BJ (cell line): ENCODE data around the gene ZFP1. TPM values are rescaled to one million over a fixed set of nuclear protein-coding genes. Genes with fewer than 3 reads are reported as not detected.
"Not testable (repeated sequence)": the region's sequence is repeated elsewhere in the genome, so short reads cannot be mapped to it uniquely, and the experiment has no call there.

Experiments used
- CTCF ChIA-PET: fragments of 350-600 bp; formaldehyde crosslinking; extraction: SDS; loops from one replicate; lab custom pipeline; 2021; ENCODE audit warnings: antibody characterized with exemption, inconsistent platforms; lab: Yijun Ruan, JAX
- POLR2A ChIA-PET: fragments of 300-600 bp; sonication (Branson Sonifier 250); formaldehyde crosslinking; extraction: SDS; loops from one replicate; lab custom pipeline; 2021; ENCODE audit warnings: antibody characterized with exemption; lab: Charles Lee
- DNase-seq: peaks from one replicate; pipeline ENCODE4 v3.0.0-alpha.2; 2011; ENCODE audit warnings: low read depth
- H3K27me3 ChIP-seq: 2 replicates; pipeline ENCODE4 v1.6.0; 2011; ENCODE audit warnings: low read length; ENCODE audit not compliant: control insufficient read depth, insufficient read depth
- H3K36me3 ChIP-seq: 2 replicates; pipeline ENCODE4 v1.5.1; 2011; ENCODE audit warnings: low read length; ENCODE audit not compliant: control insufficient read depth, insufficient read depth
- H3K4me3 ChIP-seq: 2 replicates; pipeline ENCODE4 v1.5.1; 2011; ENCODE audit warnings: low read depth, mild to moderate bottlenecking, control low read depth, low read length
- CTCF ChIP-seq: IDR thresholded peaks from 2 replicates; pipeline ENCODE4 v1.5.1; 2011; ENCODE audit warnings: low read depth, mild to moderate bottlenecking, control low read depth, inconsistent platforms, low read length, moderate library complexity; ENCODE audit not compliant: insufficient read depth
- polyA plus RNA-seq: library from polyadenylated mRNA; depleted of rRNA; stranded (reverse); fragments of >200 nt; gene quantifications from 2 replicates; pipeline ENCODE4 v1.2.3, GENCODE V29; 2011

Gene ZFP1
- polyA plus RNA-seq, 1 experiment: 3.4 TPM

- Histone ChIP-seq H3K36me3 (no peaks in the 10 kb centered on the region), H3K27me3 (no peaks in the 10 kb centered on the region), H3K4me3 (no peak overlapping the region)
- CTCF ChIA-PET: interaction anchor here (0.8 kb wide), 1 partner anchor 26 kb away, joined by 4 read pairs; no protein-coding TSS in a partner anchor
- no peak for DNase-seq
- TF ChIP-seq CTCF: no peak
- POLR2A ChIA-PET: no interaction called here
Measured at GRCh38 chr16:75207831-75208230, 59.5 kb downstream of the ZFP1 start.

GRCh38 chr16:75208242-75208825 lies 60.0 kb downstream of the ZFP1 start:
- CTCF ChIA-PET: interaction anchor here (1.0 kb wide), 1 partner anchor 10 kb away, joined by 4 read pairs; no protein-coding TSS in a partner anchor
- H3K36me3 ChIP-seq: no peaks in the 10 kb centered on the region
- TF ChIP-seq CTCF: no peak
- no peak for DNase-seq
- no peaks in the 10 kb centered on the region for H3K27me3 ChIP-seq
- H3K4me3 ChIP-seq: no peak overlapping the region
- POLR2A ChIA-PET: no interaction called here

GRCh38 chr16:75208861-75209505 lies 60.7 kb downstream of the ZFP1 start:
- ChIA-PET CTCF (interaction anchor here (1.0 to 2.8 kb wide), 2 partner anchors 10 to 25 kb away, joined by 4 to 11 read pairs; no protein-coding TSS in a partner anchor), POLR2A (no interaction called here)
- TF ChIP-seq CTCF: no peak
- DNase-seq: no peak
- no peaks in the 10 kb centered on the region for H3K36me3 ChIP-seq
- H3K4me3 ChIP-seq: no peak overlapping the region
- no peaks in the 10 kb centered on the region for H3K27me3 ChIP-seq

GRCh38 chr16:75209514-75209913 lies 61.2 kb downstream of the ZFP1 start:
- POLR2A ChIA-PET: not testable (repeated sequence)
- CTCF ChIA-PET: interaction anchor here (2.8 kb wide), 1 partner anchor 24 kb away, joined by 11 read pairs; no protein-coding TSS in a partner anchor

GRCh38 chr16:75209944-75210343 lies 61.6 kb downstream of the ZFP1 start:
- CTCF ChIA-PET: interaction anchor here (2.8 kb wide), 1 partner anchor 24 kb away, joined by 11 read pairs; no protein-coding TSS in a partner anchor
- no peak for TF ChIP-seq CTCF
- no peak overlapping the region for H3K4me3 ChIP-seq
- no peak for DNase-seq
- POLR2A ChIA-PET: no interaction called here
- no peaks in the 10 kb centered on the region for H3K27me3 ChIP-seq
- no peaks in the 10 kb centered on the region for H3K36me3 ChIP-seq

More at GRCh38 chr16:75209514-75209913, 61.2 kb downstream of the ZFP1 start:
- DNase-seq, H3K4me3 ChIP-seq, H3K36me3 ChIP-seq, H3K27me3 ChIP-seq: not testable (repeated sequence)

- DNase-seq, H3K4me3 ChIP-seq, POLR2A ChIA-PET, H3K27me3 ChIP-seq, H3K36me3 ChIP-seq: not testable (repeated sequence)
- CTCF ChIA-PET: interaction anchor here (2.8 kb wide), 1 partner anchor 23 kb away, joined by 11 read pairs; no protein-coding TSS in a partner anchor
Measured at GRCh38 chr16:75211286-75211685, 63.0 kb downstream of the ZFP1 start.
